Epithelial cell of alveolus of lung (primary cell): Measurements from ENCODE around the gene SDS. TPM values are rescaled to one million over a fixed set of nuclear protein-coding genes. Genes with fewer than 3 reads are reported as not detected.

Experiments
- total RNA-seq: library from RNA; depleted of rRNA; stranded (reverse); fragments of >200 nt; gene quantifications from 2 replicates; pipeline ENCODE4 v1.2.1, GENCODE V29; 2015

SDS gene, protein sequence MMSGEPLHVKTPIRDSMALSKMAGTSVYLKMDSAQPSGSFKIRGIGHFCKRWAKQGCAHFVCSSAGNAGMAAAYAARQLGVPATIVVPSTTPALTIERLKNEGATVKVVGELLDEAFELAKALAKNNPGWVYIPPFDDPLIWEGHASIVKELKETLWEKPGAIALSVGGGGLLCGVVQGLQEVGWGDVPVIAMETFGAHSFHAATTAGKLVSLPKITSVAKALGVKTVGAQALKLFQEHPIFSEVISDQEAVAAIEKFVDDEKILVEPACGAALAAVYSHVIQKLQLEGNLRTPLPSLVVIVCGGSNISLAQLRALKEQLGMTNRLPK
- total RNA-seq = not detected in 2 replicates

DNA sequence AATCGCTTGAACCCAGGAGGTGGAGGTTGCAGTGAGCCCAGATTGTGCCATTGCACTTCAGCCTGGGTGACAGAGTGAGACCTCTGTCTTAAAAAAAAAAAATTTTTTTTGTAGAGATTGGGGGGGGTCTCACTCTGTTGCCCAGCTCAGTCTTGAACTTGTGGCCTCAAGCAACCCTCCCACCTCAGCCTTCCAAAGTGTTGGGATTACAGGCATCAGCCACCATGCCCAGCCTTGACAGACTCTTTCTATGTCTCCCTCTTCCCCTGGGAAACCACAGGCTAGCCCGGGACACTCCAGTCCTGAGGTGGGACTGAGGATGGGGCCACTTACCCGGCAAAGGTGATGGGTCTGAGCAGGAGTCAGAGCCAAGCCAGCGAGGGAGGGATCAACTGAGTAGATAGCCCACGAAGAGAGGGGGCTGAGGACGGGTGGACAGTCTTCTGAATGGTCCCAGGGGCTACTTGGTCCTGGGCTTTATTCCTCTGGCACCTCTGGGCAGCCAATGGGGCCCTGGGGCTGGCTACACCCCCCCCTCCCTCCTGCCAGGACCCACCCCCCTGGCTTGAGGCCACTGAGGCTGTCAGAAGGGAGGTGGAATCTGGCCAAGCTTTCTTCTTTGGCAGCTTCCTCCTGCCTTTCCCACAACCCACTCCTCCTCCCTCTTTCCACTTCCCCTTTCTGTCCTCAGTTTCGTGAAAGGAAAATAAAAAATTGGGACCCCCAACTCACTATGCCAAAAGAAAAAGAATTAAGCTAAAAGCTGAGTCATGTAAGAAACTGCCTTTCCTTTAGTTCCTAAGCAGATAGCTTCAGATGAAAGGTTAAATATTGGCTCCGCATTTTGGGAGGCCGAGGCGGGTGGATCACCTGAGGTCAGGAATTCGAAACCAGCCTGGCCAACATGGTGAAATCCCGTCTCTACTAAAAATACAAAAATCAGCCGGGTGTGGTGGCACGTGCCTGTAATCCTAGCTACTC, at the start of gene SDS:
Gene SDS (minus strand): TSS at position 453 of the 981 bp plus-strand sequence. CDS start 4,179 bp downstream, outside the sequence.

GRCh38 chr12:113422030-113422885, 18.6 kb upstream of the SDS start, which contains the start of gene SDSL:
SDSL (plus strand) TSS chr12:113422380; CDS start chr12:113427983, 5,603 bp downstream.

DNA sequence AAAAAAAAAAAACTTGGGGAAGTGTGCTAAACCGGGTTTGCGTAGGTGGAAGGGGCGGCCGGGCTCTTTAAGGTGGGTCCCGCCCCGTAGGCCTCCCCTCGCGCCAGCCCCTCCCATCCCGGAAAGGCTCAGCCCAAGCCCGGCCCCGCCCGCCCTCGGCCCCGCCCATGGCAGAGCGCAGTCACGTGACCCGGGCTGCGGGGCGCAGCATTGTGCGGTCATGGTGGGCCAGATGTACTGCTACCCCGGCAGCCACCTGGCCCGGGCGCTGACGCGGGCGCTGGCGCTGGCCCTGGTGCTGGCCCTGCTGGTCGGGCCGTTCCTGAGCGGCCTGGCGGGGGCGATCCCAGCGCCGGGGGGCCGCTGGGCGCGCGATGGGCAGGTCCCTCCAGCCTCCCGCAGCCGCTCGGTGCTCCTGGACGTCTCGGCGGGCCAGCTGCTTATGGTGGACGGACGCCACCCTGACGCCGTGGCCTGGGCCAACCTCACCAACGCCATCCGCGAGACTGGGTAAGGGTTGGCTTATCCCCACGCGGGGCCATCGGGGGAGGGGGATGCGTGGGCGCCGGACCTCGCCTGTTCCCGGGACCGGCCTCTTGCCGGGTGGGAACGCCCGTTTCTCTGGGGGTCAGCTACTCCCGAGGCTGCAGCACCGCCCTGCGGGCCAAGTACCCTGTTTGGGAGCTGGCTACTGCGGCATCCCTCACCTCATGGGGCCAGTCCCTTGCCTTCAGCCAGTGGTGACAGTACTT, 45.1 kb downstream of the SDS start, which contains the start of gene PLBD2:
Gene PLBD2 (plus strand): TSS at position 207 of the 752 bp plus-strand sequence. CDS start 14 bp downstream, at position 221.

Other genes with a start within 250 kb of the SDS start
- gene DDX54, start 218.4 kb downstream of the SDS start, total RNA-seq = 42.3 and 56.8 TPM in 2 replicates
- 18.2 and 27.3 TPM in 2 replicates for gene RITA1, start 218.2 kb downstream of the SDS start, total RNA-seq
- 30.3 and 34.6 TPM in 2 replicates for gene TPCN1, start 182.4 kb downstream of the SDS start, total RNA-seq
- gene SLC8B1, start 68.8 kb downstream of the SDS start, total RNA-seq = 14.7 and 17.1 TPM in 2 replicates
- gene PLBD2, start 45.3 kb downstream of the SDS start, total RNA-seq = 39.2 and 68.9 TPM in 2 replicates
- gene SDSL, start 18.5 kb upstream of the SDS start, total RNA-seq = 1.8 and 7.8 TPM in 2 replicates
- not detected in 2 replicates for gene LHX5, start 68.0 kb upstream of the SDS start, total RNA-seq